ACHN (cell line): ENCODE data around the gene C7.

Experiments
- DNase-seq: peaks from one replicate; pipeline ENCODE4 v3.0.0-alpha.2; 2015
- in situ Hi-C: cut with HindIII; loops from 2 replicates; pipeline ENCODE4 v1.10.0; 2017; ENCODE audit warnings: low sequenced_read_pairs, low pct_ligation_motif_present, low pct_unique_long_range_greater_than_20kb

Gene C7

GRCh38 chr5:40911266-40911665 lies 2.0 kb downstream of the C7 start:
- in situ Hi-C loops, result no loop called here

GRCh38 chr5:40914835-40915234 lies 5.5 kb downstream of the C7 start:
- in situ Hi-C loops, result no loop called here
- DNase-seq, result no peak

More at GRCh38 chr5:40911266-40911665, 2.0 kb downstream of the C7 start:
- DNase-seq, result no peak

DNA sequence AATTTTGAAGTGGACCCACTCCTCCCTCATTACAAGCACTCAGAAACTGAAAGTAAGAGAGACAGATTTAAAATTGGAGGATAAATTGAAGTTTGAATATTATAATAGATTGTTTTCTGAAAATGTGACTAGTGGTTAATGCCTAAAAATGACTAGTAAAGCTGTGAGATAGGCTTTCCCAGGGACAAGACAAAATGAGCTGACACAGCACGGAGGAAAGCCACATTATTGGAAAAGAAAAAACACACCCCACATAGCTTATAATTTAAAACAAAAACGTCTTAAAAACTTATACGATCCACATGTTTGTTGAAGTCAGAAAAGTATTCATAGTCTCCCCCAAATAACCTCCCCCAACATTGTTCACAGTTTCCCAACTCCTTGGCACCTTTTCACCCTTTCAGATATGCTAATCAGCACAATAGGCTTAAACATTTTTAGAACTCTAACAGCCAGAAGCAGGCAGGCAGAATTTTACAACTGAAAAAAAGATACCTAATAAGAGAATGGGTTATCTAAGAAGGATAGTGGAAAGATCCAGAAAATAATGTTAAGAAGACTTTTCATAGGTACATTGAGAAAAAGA lies 6.1 kb downstream of the C7 start:
- DNase-seq, result no peak
- in situ Hi-C loops, result no loop called here

DNA sequence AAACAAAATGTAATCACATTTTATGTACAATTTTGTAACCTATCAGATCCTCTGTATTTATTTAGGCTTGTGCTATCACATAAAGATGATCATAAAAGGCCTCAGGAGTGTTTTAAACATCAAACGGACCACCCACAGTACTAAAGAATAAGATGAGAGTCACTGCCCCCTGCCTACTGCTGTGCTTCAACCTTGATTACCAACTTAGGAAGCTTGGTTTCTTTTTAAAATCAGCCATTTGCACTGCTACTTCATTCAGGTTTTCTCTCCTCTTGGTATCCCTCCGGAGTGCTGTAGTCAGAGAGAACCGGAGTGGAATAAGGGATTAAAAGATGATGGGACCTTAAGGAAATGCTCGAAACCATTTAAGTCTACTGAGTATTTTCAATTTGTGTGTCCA lies 6.9 kb downstream of the C7 start:
- no peak for DNase-seq
- in situ Hi-C loops, result no loop called here

DNA sequence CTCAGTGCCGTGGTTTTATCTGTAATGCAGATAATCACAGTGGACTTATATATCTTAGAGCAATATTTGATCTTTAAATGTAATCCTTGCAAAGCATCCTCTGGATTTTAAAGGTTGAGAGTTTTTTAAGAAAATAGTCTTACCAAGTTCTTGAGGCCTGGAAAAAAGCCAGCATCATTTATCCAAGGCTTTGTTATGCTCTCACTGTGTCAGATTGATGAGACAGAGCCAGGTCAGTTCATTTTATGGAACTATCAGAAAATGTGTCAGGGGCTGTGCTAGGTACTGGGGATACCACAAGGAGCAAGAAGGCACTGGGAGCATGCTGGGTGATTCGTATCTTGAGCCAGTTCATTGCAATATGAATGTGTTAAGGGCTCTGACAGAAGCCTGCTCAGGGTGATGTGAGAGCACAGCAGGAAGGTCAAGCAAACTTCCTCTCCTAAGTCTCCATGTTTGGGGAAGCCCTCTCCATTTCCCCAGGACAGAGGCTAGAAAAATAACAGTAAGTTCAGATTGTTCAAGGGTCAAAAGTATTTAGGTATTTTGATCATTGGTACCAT lies 19.7 kb downstream of the C7 start:
- in situ Hi-C loops, result no loop called here
- no peak for DNase-seq

DNA sequence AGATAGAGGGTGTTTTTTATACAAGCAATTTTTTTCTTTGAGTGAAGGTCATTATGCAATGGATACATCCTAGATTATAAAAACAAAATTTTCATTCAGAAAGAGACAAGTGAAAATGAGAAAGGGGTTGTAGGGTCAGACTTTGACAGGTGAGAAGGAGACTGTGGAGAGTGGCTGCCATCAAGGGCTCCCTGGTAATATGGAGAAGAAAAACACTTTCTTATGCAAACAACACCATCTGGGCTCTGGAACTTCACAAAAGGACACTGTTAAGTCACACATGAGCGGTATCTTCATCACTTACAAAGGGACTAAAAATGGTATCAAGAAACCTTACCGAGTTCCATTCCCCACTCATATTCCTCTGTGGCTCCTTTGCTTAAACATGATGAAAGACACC lies 23.5 kb downstream of the C7 start:
- in situ Hi-C loops, result no loop called here
- DNase-seq, result no peak

GRCh38 chr5:40937075-40937474 lies 27.8 kb downstream of the C7 start:
- in situ Hi-C loops, result no loop called here
- no peak for DNase-seq

DNA sequence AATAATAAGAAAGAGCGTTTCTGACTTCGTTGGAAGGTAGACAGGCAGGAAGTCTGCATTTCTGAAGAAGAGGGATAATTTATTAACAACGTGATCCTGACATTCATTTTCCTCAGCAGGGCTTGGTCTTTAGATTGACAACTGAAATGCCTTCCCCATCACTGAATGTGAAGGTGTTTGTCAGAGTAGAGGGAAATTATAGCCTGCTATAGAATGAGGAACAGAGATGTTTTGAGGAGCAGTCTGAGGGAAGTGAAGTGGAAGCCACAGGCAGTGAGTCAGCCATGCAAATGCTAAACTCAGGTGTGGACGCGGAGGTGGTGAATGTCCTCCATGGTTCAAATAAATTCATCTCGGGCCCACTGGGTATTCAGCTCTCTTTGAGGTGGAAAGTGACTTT lies 30.5 kb downstream of the C7 start:
- in situ Hi-C loops, result no loop called here
- DNase-seq, result no peak

DNA sequence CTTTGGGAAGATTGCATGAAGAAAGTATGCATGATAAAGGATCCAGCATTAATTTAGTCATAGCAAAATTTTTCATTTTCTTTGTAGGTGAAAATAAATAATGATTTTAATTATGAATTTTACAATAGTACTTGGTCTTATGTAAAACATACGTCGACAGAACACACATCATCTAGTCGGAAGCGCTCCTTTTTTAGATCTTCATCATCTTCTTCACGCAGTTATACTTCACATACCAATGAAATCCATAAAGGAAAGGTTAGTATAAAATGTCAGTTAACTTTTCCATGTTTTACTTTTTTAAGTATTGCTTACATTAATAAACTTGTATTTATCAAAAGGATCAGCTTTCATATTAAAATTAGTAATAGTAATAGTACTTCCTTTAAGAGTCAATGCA lies 35.8 kb downstream of the C7 start:
- DNase-seq, result no peak
- in situ Hi-C loops, result no loop called here

GRCh38 chr5:40955313-40955712 lies 46.0 kb downstream of the C7 start:
- in situ Hi-C loops, result no loop called here
- DNase-seq, result no peak

DNA sequence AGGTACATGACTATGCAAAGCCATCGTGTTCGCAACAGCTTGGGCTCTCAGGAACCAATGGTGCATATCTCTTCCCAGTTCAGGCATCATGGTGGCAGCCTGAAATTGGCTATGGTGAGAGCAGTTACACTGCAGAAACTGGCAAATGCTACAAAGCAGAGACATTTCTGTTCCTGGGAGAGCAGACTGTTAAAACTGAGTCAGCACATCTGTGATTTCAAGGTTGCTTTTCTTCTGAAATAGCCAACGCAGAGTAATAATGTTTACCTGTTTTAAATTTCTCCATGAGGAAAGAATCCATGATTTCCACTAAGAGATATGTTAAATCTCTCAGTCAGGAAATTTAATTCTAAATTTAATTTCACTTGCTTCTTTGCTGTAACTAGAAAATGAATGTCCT lies 47.8 kb downstream of the C7 start:
- DNase-seq, result no peak
- in situ Hi-C loops, result no loop called here

GRCh38 chr5:40958811-40959210 lies 49.5 kb downstream of the C7 start:
- in situ Hi-C loops, result no loop called here
- DNase-seq, result no peak

GRCh38 chr5:40960037-40960436 lies 50.7 kb downstream of the C7 start:
- no peak for DNase-seq
- in situ Hi-C loops, result no loop called here

DNA sequence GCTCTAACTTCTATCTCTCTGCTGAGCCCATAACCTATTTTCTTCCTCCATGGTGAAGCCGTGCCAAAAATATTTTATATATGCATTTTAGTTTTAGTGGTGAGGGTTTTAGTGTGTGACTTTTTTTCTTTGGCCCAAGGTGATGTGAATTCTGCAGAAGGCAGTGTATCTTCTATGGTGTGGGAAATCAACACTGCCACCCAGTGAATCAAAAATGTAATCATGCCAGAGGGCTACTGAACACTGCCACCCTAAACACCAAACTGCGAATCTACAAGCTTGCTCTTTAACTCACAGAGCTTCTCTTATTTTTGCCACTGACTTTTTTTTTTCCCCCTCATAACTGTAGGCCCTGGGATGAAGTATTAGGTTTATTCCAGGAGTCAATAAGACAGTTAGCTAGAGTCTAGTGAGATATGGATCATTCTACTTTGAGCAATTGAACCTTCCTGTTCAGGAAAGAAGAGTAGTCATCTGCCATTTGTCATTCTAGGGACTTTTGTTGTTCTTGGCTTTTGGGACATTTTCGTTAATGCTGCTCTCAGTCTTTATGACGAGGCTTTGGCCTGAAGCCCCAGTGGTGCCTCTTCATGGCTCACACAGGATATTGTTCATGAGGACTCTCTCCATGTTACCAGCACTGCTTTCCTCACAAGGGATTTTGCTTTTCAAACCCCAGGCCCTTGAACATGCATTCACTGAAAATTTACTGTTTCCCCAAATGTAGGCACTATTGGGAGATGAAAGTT lies 53.1 kb downstream of the C7 start:
- no peak for DNase-seq
- in situ Hi-C loops, result no loop called here

- in situ Hi-C loops, result no loop called here
- no peak for DNase-seq
Measured at GRCh38 chr5:40972434-40972833, 63.1 kb downstream of the C7 start.

DNA sequence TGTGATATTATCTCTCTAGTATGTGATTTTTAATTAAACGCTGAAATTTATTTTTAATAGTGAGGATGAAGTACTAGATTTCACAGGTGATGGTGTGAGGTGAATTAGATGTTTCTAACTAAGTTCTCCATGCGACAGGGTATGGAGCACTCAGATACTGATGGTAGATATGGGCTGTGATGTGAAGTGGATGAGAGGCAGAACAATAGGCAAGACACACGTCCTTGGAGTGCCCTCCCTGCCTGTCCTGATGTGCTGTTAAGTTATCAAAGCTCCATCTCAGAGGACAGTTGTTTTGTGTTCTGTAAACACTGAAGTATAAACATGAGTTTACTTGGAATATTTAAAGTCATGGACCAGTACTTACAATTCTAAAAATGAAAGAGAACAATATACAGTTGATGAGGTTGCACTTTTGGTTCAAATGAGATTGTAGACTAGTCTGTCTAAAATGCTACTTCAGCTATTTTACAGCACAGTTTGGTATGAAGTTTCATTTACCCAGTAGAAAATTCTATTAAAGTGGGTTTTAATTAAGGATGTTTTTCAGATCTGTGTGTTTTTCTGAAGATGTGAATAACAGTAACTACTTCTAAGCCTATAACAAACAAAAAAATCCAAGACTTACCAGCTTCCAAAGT lies 64.2 kb downstream of the C7 start:
- no peak for DNase-seq
- in situ Hi-C loops, result no loop called here

GRCh38 chr5:40976041-40976440 lies 66.7 kb downstream of the C7 start:
- no peak for DNase-seq
- in situ Hi-C loops, result no loop called here

DNA sequence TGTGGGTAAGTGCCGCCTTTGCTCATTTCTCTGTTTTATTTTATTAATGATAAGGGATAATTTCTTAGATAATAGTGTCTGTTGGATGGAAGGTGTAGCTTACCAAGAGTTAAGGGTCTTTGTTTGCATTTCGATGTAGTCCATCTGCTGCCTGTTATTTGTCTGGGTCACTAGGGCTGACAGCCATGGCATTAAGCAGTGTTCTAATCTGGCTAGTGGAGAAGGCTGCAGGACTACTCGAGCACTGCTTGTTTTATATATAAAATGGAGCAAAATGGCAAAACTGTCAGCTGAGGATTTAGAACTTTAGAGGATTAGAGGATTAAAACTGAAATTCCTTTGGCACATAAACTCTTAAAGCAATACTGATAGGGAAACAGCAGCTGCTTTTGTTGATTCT lies 67.5 kb downstream of the C7 start:
- in situ Hi-C loops, result no loop called here
- DNase-seq, result no peak

- no peak for DNase-seq
- in situ Hi-C loops, result no loop called here
Measured at GRCh38 chr5:40981420-40981819, 72.1 kb downstream of the C7 start.

- in situ Hi-C loops, result no loop called here
- DNase-seq, result no peak
Measured at GRCh38 chr5:40983781-40984180, 74.5 kb downstream of the C7 start.
